SK-N-SH (cell line): ENCODE measurements around the gene SIGLEC9. TPM values are rescaled to one million over a fixed set of nuclear protein-coding genes. Genes with fewer than 3 reads are reported as not detected.
A peak's percentile ranks its signal among the peaks of the same experiment; 100 is the strongest.
"Not testable (repeated sequence)": the region's sequence is repeated elsewhere in the genome, so short reads cannot be mapped to it uniquely, and the experiment has no call there.

Source experiments
- CTCF ChIA-PET: fragments of 300-600, 350-600 bp; formaldehyde crosslinking; extraction: SDS; loops from one replicate; lab custom pipeline; 2021; lab: Yijun Ruan, JAX
- POLR2A ChIA-PET: fragments of 350-600 bp; sonication (Branson Sonifier 250); formaldehyde crosslinking; extraction: SDS; loops from one replicate; lab custom pipeline; 2020; ENCODE audit warnings: antibody characterized with exemption, inconsistent platforms; lab: Yijun Ruan, JAX
- DNase-seq: peaks from one replicate; pipeline ENCODE4 v3.0.0; 2012
- H2AFZ ChIP-seq: fragments of 200-600 bp; sonication (generic); 2 replicates; pipeline ENCODE4 v1.8.1; 2016; ENCODE audit warnings: antibody characterized with exemption, mild to moderate bottlenecking, low read depth
- H3F3A ChIP-seq: fragments of 200-600 bp; sonication (generic); replicated peaks from 2 replicates; pipeline ENCODE3; 2016; ENCODE audit warnings: antibody characterized with exemption, mild to moderate bottlenecking; ENCODE audit not compliant: insufficient read depth
- H3K27ac ChIP-seq, 2 experiments: fragments of 200-500 bp in 1 of 2; fragments of 200-600 bp in 1 of 2; sonication (Bioruptor generic) in 1 of 2; sonication (generic), shearing (Covaris generic) in 1 of 2; 2 replicates each; pipeline versions ENCODE4 v1.5.1 to v1.6.1; 2014 to 2016; ENCODE audit warnings: low read depth in 2 of 2, inconsistent platforms in 1 of 2, low read length in 1 of 2, mild to moderate bottlenecking in 1 of 2, mixed read lengths in 1 of 2
- H3K27me3 ChIP-seq: fragments of 200-600 bp; sonication (generic), shearing (Covaris generic); 2 replicates; pipeline ENCODE4 v1.6.1; 2016; ENCODE audit warnings: mixed run types; ENCODE audit not compliant: insufficient read depth
- H3K36me3 ChIP-seq, 2 experiments: fragments of 200-500 bp in 1 of 2; fragments of 200-600 bp in 1 of 2; sonication (Bioruptor generic) in 1 of 2; sonication (generic) in 1 of 2; replicated peaks in 1 of 2; 2 replicates each; pipeline versions ENCODE3 to v1.5.1; 2014 to 2016; ENCODE audit warnings: low read length in 1 of 2, mild to moderate bottlenecking in 1 of 2; ENCODE audit not compliant: insufficient read depth in 2 of 2, control insufficient read depth in 1 of 2
- H3K4me1 ChIP-seq, 2 experiments: fragments of 200-500 bp in 1 of 2; fragments of 200-600 bp in 1 of 2; sonication (Bioruptor generic) in 1 of 2; sonication (generic), shearing (Covaris generic) in 1 of 2; 2 replicates each; pipeline versions ENCODE4 v1.5.1 to v1.6.1; 2014 to 2016; ENCODE audit warnings: low read depth in 1 of 2, low read length in 1 of 2, mixed run types in 1 of 2; ENCODE audit not compliant: insufficient read depth in 2 of 2, control insufficient read depth in 1 of 2
- H3K4me2 ChIP-seq: fragments of 200-600 bp; sonication (generic), shearing (Covaris generic); 2 replicates; pipeline ENCODE4 v1.6.1; 2017; ENCODE audit warnings: mixed run types
- H3K4me3 ChIP-seq, 2 experiments: fragments of 200-500 bp in 1 of 2; fragments of 200-600 bp in 1 of 2; sonication (Bioruptor generic) in 1 of 2; sonication (generic), shearing (Covaris generic) in 1 of 2; 2 replicates each; pipeline versions ENCODE4 v1.5.1 to v1.8.1; 2014 to 2016; ENCODE audit warnings: low read depth in 2 of 2, inconsistent platforms in 1 of 2, low read length in 1 of 2, mild to moderate bottlenecking in 1 of 2, mixed read lengths in 1 of 2, moderate library complexity in 1 of 2
- H3K79me2 ChIP-seq: fragments of 200-600 bp; sonication (generic); 2 replicates; pipeline ENCODE4 v1.8.1; 2017; ENCODE audit warnings: mild to moderate bottlenecking; ENCODE audit not compliant: insufficient read depth
- H3K9ac ChIP-seq: fragments of 200-600 bp; sonication (generic); 2 replicates; pipeline ENCODE4 v1.6.1; 2017; ENCODE audit warnings: mixed run types
- H3K9me2 ChIP-seq: fragments of 200-600 bp; sonication (generic); 2 replicates; pipeline ENCODE4 v1.6.1; 2017; ENCODE audit warnings: mixed run types
- H3K9me3 ChIP-seq: fragments of 200-600 bp; sonication (generic); 2 replicates; pipeline ENCODE4 v1.6.1; 2017; ENCODE audit warnings: mixed run types, mild to moderate bottlenecking, moderate library complexity
- H4K20me1 ChIP-seq: fragments of 200-600 bp; sonication (generic); 2 replicates; pipeline ENCODE4 v1.6.1; 2017; ENCODE audit warnings: mild to moderate bottlenecking, mixed run types; ENCODE audit not compliant: insufficient read depth
- CHD2 ChIP-seq: fragments of 150-350 bp; IDR thresholded peaks from 2 replicates; pipeline ENCODE4 v1.6.1; 2018; ENCODE audit warnings: low read length; ENCODE audit not compliant: partially characterized antibody
- CTCF ChIP-seq: fragments of 200-600 bp; sonication (generic); IDR thresholded peaks from 2 replicates; pipeline ENCODE4 v1.6.1; 2017; ENCODE audit warnings: antibody characterized with exemption, mild to moderate bottlenecking, moderate library complexity
- EP300 ChIP-seq, 2 experiments: IDR thresholded peaks; 2 replicates each; pipeline versions ENCODE4 v1.4.0 to v1.6.1; 2012; ENCODE audit warnings: borderline replicate concordance in 1 of 2, low read depth in 1 of 2, low read length in 1 of 2
- FOXJ3 ChIP-seq: sonication (generic); formaldehyde crosslinking; IDR thresholded peaks from 2 replicates; pipeline ENCODE4 v1.5.1; 2020; ENCODE audit warnings: mild to moderate bottlenecking, missing genetic modification reagents
- GATA2 ChIP-seq: sonication (generic); formaldehyde crosslinking; IDR thresholded peaks from 2 replicates; pipeline ENCODE4 v1.5.0; 2020; ENCODE audit warnings: mild to moderate bottlenecking, missing genetic modification reagents
- IRF3 ChIP-seq: fragments of 150-350 bp; IDR thresholded peaks from 2 replicates; pipeline ENCODE4 v1.6.1; 2016; ENCODE audit warnings: mild to moderate bottlenecking, low read depth, low read length
- MAX ChIP-seq: IDR thresholded peaks from 2 replicates; pipeline ENCODE4 v1.4.0; 2012; ENCODE audit warnings: low read depth
- MXI1 ChIP-seq: IDR thresholded peaks from 2 replicates; pipeline ENCODE4 v1.6.1; 2012; ENCODE audit warnings: mild to moderate bottlenecking, low read depth, low read length, improper control_type of control experiment
- NFIC ChIP-seq: IDR thresholded peaks from 2 replicates; pipeline ENCODE4 v1.4.0; 2012; ENCODE audit warnings: borderline replicate concordance
- NRF1 ChIP-seq: IDR thresholded peaks from 2 replicates; pipeline ENCODE4 v1.6.1; 2012; ENCODE audit warnings: low read depth, mild to moderate bottlenecking, low read length
- POLR2AphosphoS5 ChIP-seq: IDR thresholded peaks from 2 replicates; pipeline ENCODE4 v1.6.1; 2012; ENCODE audit warnings: low read depth, low read length
- RAD21 ChIP-seq: IDR thresholded peaks from 2 replicates; pipeline ENCODE4 v1.6.1; 2012; ENCODE audit warnings: mild to moderate bottlenecking, low read length
- RCOR1 ChIP-seq: fragments of 150-350 bp; IDR thresholded peaks from 2 replicates; pipeline ENCODE4 v1.6.1; 2017; ENCODE audit warnings: antibody characterized with exemption, low read length
- RFX5 ChIP-seq: IDR thresholded peaks from 2 replicates; pipeline ENCODE4 v1.6.1; 2012; ENCODE audit warnings: mild to moderate bottlenecking, improper control_type of control experiment, low read length
- RXRA ChIP-seq: IDR thresholded peaks from 2 replicates; pipeline ENCODE4 v1.4.0; 2012; ENCODE audit warnings: low read depth, mild to moderate bottlenecking, borderline replicate concordance
- SIN3A ChIP-seq: IDR thresholded peaks from 2 replicates; pipeline ENCODE4 v1.6.1; 2012; ENCODE audit warnings: low read depth, mild to moderate bottlenecking, low read length, moderate library complexity, borderline replicate concordance
- SMC3 ChIP-seq: IDR thresholded peaks from 2 replicates; pipeline ENCODE4 v1.6.1; 2012; ENCODE audit warnings: low read depth, low read length, improper control_type of control experiment
- TCF12 ChIP-seq: IDR thresholded peaks from 2 replicates; pipeline ENCODE4 v1.4.0; 2012
- WGBS: methylation state at CpG from one replicate; pipeline ENCODE4 v1.1.6; 2017; ENCODE audit warnings: low lambda C conversion rate; 5-methylcytosine and 5-hydroxymethylcytosine counted together
- polyA plus RNA-seq, 3 experiments: library from polyadenylated mRNA; depleted of rRNA; stranded (reverse); fragments of >200 nt; gene quantifications; 2 replicates each; pipeline ENCODE4 v1.2.3, GENCODE V29; 2012

Gene SIGLEC9
- polyA plus RNA-seq, 1 of the 3 experiments (the other 2 are of a cell fraction): not detected

- not testable (repeated sequence) for H4K20me1 ChIP-seq, H3K4me3 ChIP-seq, H3K27ac ChIP-seq, H3K9ac ChIP-seq, H3K9me3 ChIP-seq, H3K36me3 ChIP-seq, H3F3A ChIP-seq, H3K4me1 ChIP-seq, DNase-seq, H3K9me2 ChIP-seq, H3K4me2 ChIP-seq, H3K79me2 ChIP-seq, H2AFZ ChIP-seq
- H3K27me3 ChIP-seq: peaks cover 47% of the 10 kb centered on the region; the same call in 1 of the 2 replicates
- WGBS: under 1% methylated on average over 8 of the region's 11 CpGs
- CTCF ChIA-PET: interaction anchor here (0.8 to 1.9 kb wide), 3 partner anchors 11 to 153 kb away, joined by 4 to 12 read pairs (median 10); no protein-coding TSS in a partner anchor
- peak; percentile 62 for TF ChIP-seq RAD21
- peak; percentile 29 for TF ChIP-seq SMC3
- TF ChIP-seq CTCF: peak; percentile 77
- POLR2A ChIA-PET: interaction anchor here (1.0 kb wide), 1 partner anchor 65 kb away, joined by 3 read pairs; no protein-coding TSS in a partner anchor
These were observed 44.7 kb downstream of the SIGLEC9 start for GRCh38 chr19:51169283-51169918.

DNA sequence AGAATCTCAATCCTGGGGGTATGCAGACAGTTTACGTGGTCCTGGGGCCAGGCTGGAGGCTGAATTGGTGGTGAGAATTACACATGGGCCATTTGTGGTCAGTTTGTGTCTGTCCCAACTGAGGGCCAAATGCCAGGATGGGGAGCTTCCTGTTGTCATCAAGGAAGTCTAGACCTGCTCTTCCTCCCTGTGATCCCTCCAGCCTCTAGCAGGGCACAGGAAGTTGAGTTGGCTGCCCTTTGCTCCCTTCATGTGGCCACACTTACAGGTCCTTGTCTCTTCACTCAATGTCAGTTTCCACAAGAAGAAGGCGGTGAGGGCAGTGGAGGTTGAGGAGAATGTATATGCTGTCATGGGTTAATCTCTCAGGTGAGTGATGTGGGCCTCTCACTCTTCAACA lies 47.5 kb downstream of the SIGLEC9 start:
- CTCF ChIA-PET: no interaction called here

More for the DNA sequence above, 47.5 kb downstream of the SIGLEC9 start:
- H3K36me3 ChIP-seq: no peaks in the 10 kb centered on the region
- H3K27me3 ChIP-seq: peaks cover 32% of the 10 kb centered on the region; the same call in 1 of the 2 replicates
- TF ChIP-seq POLR2AphosphoS5: no peak
- no peak for TF ChIP-seq MAX
- TF ChIP-seq RCOR1: no peak
- no peak for TF ChIP-seq TCF12
- no peak for TF ChIP-seq RXRA
- TF ChIP-seq NRF1: no peak
- TF ChIP-seq FOXJ3: no peak
- TF ChIP-seq SIN3A: no peak
- TF ChIP-seq CHD2: no peak
- TF ChIP-seq RFX5: no peak
- TF ChIP-seq IRF3: no peak
- no peak for TF ChIP-seq MXI1
- TF ChIP-seq NFIC: no peak
- TF ChIP-seq GATA2 (CRISPR knock-in tag): no peak
- no peak for TF ChIP-seq EP300 (IDR thresholded peaks at IDR 0.05; ENCODE audit: borderline replicate concordance in 1 of 2, low read depth in 1 of 2, low read length in 1 of 2)
- H3K79me2 ChIP-seq: no peaks in the 10 kb centered on the region
- H2AFZ ChIP-seq: no peak overlapping the region
- no peak overlapping the region for H3K9ac ChIP-seq
- H3K9me2 ChIP-seq: no peaks in the 10 kb centered on the region
- H4K20me1 ChIP-seq: no peaks in the 10 kb centered on the region
- no peak overlapping the region for H3K4me2 ChIP-seq
- H3K4me1 ChIP-seq: no peaks in the 10 kb centered on the region
- POLR2A ChIA-PET: no interaction called here
- DNase-seq: no peak
- no peak overlapping the region for H3K27ac ChIP-seq
- no peak overlapping the region for H3K4me3 ChIP-seq
- 0% methylated on average over 2 of the region's 2 CpGs for WGBS
- no peaks in the 10 kb centered on the region for H3F3A ChIP-seq
- no peaks in the 10 kb centered on the region for H3K9me3 ChIP-seq
